GM19025 (cell line): ENCODE measurements around the gene CSN1S1.

Source experiments
- ATAC-seq: cut with Tn5 transposase; IDR thresholded peaks from one replicate; pipeline ENCODE4 v1.9.1; 2021; ENCODE audit warnings: mild to moderate bottlenecking, low read depth, moderate library complexity; ENCODE audit not compliant: unreplicated experiment

CSN1S1 gene

GRCh38 chr4:69986663-69987062, 55.8 kb downstream of the CSN1S1 start:
- ATAC-seq: no peak

- ATAC-seq: no peak
Observed at GRCh38 chr4:69991016-69991415, 60.1 kb downstream of the CSN1S1 start.

DNA sequence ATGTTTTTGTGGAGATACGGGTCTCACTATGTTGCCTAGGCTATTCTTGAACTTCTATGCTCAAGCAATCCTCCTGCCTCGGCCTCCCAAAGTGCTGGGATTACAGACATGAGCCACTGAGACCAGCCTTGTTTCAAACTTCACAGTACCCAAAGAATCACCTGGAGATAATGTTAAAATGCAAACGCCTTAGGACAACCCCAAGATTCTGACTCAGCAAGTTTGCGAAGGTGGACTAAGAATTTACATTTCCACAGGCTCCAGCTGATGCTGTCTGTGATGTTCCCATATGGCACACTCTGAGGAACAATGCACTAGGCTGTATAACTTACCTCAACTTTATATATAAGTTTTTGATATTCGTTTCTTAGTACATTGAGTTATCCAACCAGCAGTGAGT, 63.9 kb downstream of the CSN1S1 start:
- ATAC-seq: no peak

DNA sequence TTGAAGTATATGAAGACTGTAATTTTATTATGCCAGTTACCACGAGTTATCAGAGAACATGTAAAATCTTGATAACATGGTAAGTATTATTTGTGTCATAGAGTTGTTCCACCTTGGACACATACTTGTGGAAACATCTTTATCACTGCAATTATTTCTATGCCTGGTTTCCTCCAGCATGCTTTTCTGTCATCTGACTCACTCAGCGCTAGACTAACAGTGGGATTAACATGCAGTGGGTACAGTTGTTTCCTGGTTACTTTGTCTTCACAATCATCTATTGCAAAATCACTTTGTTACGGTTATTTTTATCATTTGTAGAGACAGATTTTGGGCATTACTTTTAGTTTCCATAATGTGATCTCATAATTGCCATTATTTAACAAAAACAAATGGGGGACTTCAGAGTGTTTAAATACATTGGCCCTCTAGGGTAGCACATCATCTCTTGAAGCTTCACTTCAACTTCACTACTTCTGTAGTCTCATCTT, 64.7 kb downstream of the CSN1S1 start, which contains the start of gene STATH:
Gene STATH (plus strand): TSS at position 441 of the 491 bp plus-strand sequence. CDS start 2,472 bp downstream, outside the sequence.
- ATAC-seq: no peak
